ENCODE measurements around the gene TBX1. TPM values are rescaled to one million over a fixed set of nuclear protein-coding genes. Genes with fewer than 3 reads are reported as not detected.
"Not testable (repeated sequence)": the region's sequence is repeated elsewhere in the genome, so short reads cannot be mapped to it uniquely, and the experiment has no call there.

TBX1 gene
- polyA plus RNA-seq, 1 donor (not counting 4 experiments of a cell fraction or from before 2014, with no cell fraction given): 0.10 TPM

GRCh38 chr22:19791894-19792293, 31.3 kb downstream of the TBX1 start:
- no peak for FAIRE-seq

GRCh38 chr22:19792383-19792896, 31.9 kb downstream of the TBX1 start:
- H3K4me2 ChIP-seq (ENCODE audit: control insufficient read depth, extremely low read depth, insufficient read depth, low read depth, low read length); H2AFZ ChIP-seq (ENCODE audit: control insufficient read depth, low read length); H3K4me3 ChIP-seq (ENCODE audit: control insufficient read depth in 2 of 3, extremely low read depth in 1 of 3, insufficient read depth in 2 of 3, low read depth in 1 of 3, low read length in 3 of 3); H3K9ac ChIP-seq (ENCODE audit: control insufficient read depth, extremely low read depth, insufficient read depth, low read length); H4K20me1 ChIP-seq (ENCODE audit: control insufficient read depth, extremely low read depth, insufficient read depth, low read length); H3K27me3 ChIP-seq (ENCODE audit: control insufficient read depth, extremely low read depth, insufficient read depth, low read length); H3K27ac ChIP-seq (ENCODE audit: control insufficient read depth, insufficient read depth, low read length); dilution Hi-C loops (cut with MboI; ENCODE audit: extremely low pct_ligation_motif_present, low sequenced_read_pairs); H3K9me1 ChIP-seq (ENCODE audit: control insufficient read depth, extremely low read depth, insufficient read depth, low read length); DNase-seq (ENCODE audit: low read depth, low spot score); H3K9me3 ChIP-seq (ENCODE audit: control insufficient read depth, low read depth, low read length); H3K36me3 ChIP-seq (ENCODE audit: control insufficient read depth in 2 of 2, extremely low read depth in 1 of 2, insufficient read depth in 2 of 2, low read length in 2 of 2); FAIRE-seq; H3K79me2 ChIP-seq (ENCODE audit: control insufficient read depth, insufficient read depth, low read length); H3K4me1 ChIP-seq (ENCODE audit: control insufficient read depth, extremely low read depth, insufficient read depth, low read length): not testable (repeated sequence)

More at GRCh38 chr22:19791894-19792293, 31.3 kb downstream of the TBX1 start:
- Histone ChIP-seq H3K27ac (ENCODE audit: control insufficient read depth, insufficient read depth, low read length) (no peak overlapping the region), H3K27me3 (ENCODE audit: control insufficient read depth, extremely low read depth, insufficient read depth, low read length) (no peaks in the 10 kb centered on the region), H4K20me1 (ENCODE audit: control insufficient read depth, extremely low read depth, insufficient read depth, low read length) (no peaks in the 10 kb centered on the region), H3K4me1 (ENCODE audit: control insufficient read depth, extremely low read depth, insufficient read depth, low read length) (no peaks in the 10 kb centered on the region), H3K4me3 (ENCODE audit: control insufficient read depth in 2 of 3, extremely low read depth in 1 of 3, insufficient read depth in 2 of 3, low read depth in 1 of 3, low read length in 3 of 3) (no peak overlapping the region), H3K9me3 (ENCODE audit: control insufficient read depth, low read depth, low read length) (no peaks in the 10 kb centered on the region), H2AFZ (ENCODE audit: control insufficient read depth, low read length) (no peak overlapping the region), H3K36me3 (ENCODE audit: control insufficient read depth in 2 of 2, extremely low read depth in 1 of 2, insufficient read depth in 2 of 2, low read length in 2 of 2) (peaks cover 4 to 6% of the 10 kb centered on the region in 2 experiments), H3K4me2 (ENCODE audit: control insufficient read depth, extremely low read depth, insufficient read depth, low read depth, low read length) (no peak overlapping the region), H3K9ac (ENCODE audit: control insufficient read depth, extremely low read depth, insufficient read depth, low read length) (no peak overlapping the region), H3K79me2 (ENCODE audit: control insufficient read depth, insufficient read depth, low read length) (no peaks in the 10 kb centered on the region), H3K9me1 (ENCODE audit: control insufficient read depth, extremely low read depth, insufficient read depth, low read length) (no peaks in the 10 kb centered on the region)
- dilution Hi-C loops (cut with MboI; ENCODE audit: extremely low pct_ligation_motif_present, low sequenced_read_pairs): no loop called here
- TF ChIP-seq CTCF (optimal IDR thresholded peaks at IDR 0.05 in 1 of 3, IDR thresholded peaks at IDR 0.05 in 1 of 3, conservative IDR thresholded peaks at IDR 0.05 in 1 of 3; ENCODE audit: extremely low read depth in 1 of 3, insufficient read depth in 2 of 3, low read length in 3 of 3): no peak
- TF ChIP-seq EZH2 (IDR thresholded peaks at IDR 0.05; ENCODE audit: low read length): no peak
- no peak for DNase-seq (ENCODE audit: low read depth, low spot score)

- no peak overlapping the region for H3K4me3 ChIP-seq (ENCODE audit: control insufficient read depth in 2 of 3, extremely low read depth in 1 of 3, insufficient read depth in 2 of 3, low read depth in 1 of 3, low read length in 3 of 3)
- H3K4me2 ChIP-seq (ENCODE audit: control insufficient read depth, extremely low read depth, insufficient read depth, low read depth, low read length): no peak overlapping the region
- no peak for FAIRE-seq
- H3K27ac ChIP-seq (ENCODE audit: control insufficient read depth, insufficient read depth, low read length): no peak overlapping the region
- H3K79me2 ChIP-seq (ENCODE audit: control insufficient read depth, insufficient read depth, low read length): no peaks in the 10 kb centered on the region
- no peaks in the 10 kb centered on the region for H4K20me1 ChIP-seq (ENCODE audit: control insufficient read depth, extremely low read depth, insufficient read depth, low read length)
- no peaks in the 10 kb centered on the region for H3K9me3 ChIP-seq (ENCODE audit: control insufficient read depth, low read depth, low read length)
- no peak overlapping the region for H2AFZ ChIP-seq (ENCODE audit: control insufficient read depth, low read length)
- no peaks in the 10 kb centered on the region for H3K4me1 ChIP-seq (ENCODE audit: control insufficient read depth, extremely low read depth, insufficient read depth, low read length)
- DNase-seq (ENCODE audit: low read depth, low spot score): no peak
- H3K9me1 ChIP-seq (ENCODE audit: control insufficient read depth, extremely low read depth, insufficient read depth, low read length): no peaks in the 10 kb centered on the region
- peaks cover 4 to 6% of the 10 kb centered on the region in 2 experiments for H3K36me3 ChIP-seq (ENCODE audit: control insufficient read depth in 2 of 2, extremely low read depth in 1 of 2, insufficient read depth in 2 of 2, low read length in 2 of 2)
- H3K27me3 ChIP-seq (ENCODE audit: control insufficient read depth, extremely low read depth, insufficient read depth, low read length): no peaks in the 10 kb centered on the region
- no peak overlapping the region for H3K9ac ChIP-seq (ENCODE audit: control insufficient read depth, extremely low read depth, insufficient read depth, low read length)
- dilution Hi-C loops (cut with MboI; ENCODE audit: extremely low pct_ligation_motif_present, low sequenced_read_pairs): no loop called here
- TF ChIP-seq EZH2 (IDR thresholded peaks at IDR 0.05; ENCODE audit: low read length) (no peak), CTCF (optimal IDR thresholded peaks at IDR 0.05 in 1 of 3, IDR thresholded peaks at IDR 0.05 in 1 of 3, conservative IDR thresholded peaks at IDR 0.05 in 1 of 3; ENCODE audit: extremely low read depth in 1 of 3, insufficient read depth in 2 of 3, low read length in 3 of 3) (no peak)
These were observed 32.6 kb downstream of the TBX1 start for GRCh38 chr22:19793161-19793560.

Measured in keratinocyte (primary cell).